ENCODE data around the gene CD40LG. TPM values are rescaled to one million over a fixed set of nuclear protein-coding genes. Genes with fewer than 3 reads are reported as not detected.

The CD40LG gene
- total RNA-seq, result 241 and 243 TPM in 2 replicates

GRCh38 chrX:136647677-136648360, at the start of gene CD40LG:
TSS of gene CD40LG (plus strand) at chrX:136648158. CDS start at chrX:136648249, 91 bp downstream.
- intact Hi-C loops (cut with micrococcal nuclease), result loop anchor here (2.0 kb wide), 2 partner anchors 59 to 71 kb away; no protein-coding TSS in a partner anchor

DNA sequence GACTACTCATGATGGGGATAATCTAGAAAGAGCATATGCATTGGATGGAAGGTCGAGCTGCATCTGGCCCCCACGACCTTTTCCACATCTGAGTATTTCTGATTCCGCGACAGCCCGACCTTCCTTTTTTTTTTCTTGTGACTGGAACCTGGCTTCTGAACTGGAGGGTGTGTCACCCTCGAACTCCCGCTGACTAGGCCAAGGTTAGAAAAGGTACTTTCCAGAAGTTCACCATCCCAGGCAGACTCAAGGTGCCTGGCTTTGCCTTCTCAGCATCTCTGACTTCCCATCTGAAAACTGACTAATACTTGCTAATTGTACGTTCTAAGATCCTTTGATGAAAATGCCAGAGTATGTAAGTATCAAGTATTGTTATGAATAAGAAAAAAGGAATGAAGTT, 49.3 kb upstream of the CD40LG start:
- intact Hi-C loops (cut with micrococcal nuclease), result loop anchor here (1.0 to 10.0 kb wide), 3 partner anchors 10 to 614 kb away; partner anchors contain the start of gene SLC9A6

DNA sequence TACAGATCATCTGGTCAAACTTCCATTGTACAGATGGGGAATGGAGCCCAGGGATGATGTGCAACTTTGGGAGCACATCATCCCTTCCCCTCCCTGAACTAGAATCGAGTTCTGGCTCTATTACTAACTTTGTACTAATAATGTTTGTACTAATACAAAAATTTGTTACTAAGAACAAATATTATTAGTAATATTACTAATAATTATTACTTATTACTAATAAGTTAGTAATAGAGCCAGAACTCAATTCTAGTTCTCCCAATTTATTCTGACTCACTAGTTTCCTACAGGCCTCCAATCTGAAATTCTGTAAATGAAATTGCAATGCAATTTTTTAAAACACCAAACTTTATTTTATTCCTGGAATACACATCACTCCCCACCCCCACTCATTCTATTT, 47.9 kb upstream of the CD40LG start:
- intact Hi-C loops (cut with micrococcal nuclease), result no loop called here

- intact Hi-C loops (cut with micrococcal nuclease), result no loop called here
Measured at GRCh38 chrX:136607236-136607635, 40.7 kb upstream of the CD40LG start.

DNA sequence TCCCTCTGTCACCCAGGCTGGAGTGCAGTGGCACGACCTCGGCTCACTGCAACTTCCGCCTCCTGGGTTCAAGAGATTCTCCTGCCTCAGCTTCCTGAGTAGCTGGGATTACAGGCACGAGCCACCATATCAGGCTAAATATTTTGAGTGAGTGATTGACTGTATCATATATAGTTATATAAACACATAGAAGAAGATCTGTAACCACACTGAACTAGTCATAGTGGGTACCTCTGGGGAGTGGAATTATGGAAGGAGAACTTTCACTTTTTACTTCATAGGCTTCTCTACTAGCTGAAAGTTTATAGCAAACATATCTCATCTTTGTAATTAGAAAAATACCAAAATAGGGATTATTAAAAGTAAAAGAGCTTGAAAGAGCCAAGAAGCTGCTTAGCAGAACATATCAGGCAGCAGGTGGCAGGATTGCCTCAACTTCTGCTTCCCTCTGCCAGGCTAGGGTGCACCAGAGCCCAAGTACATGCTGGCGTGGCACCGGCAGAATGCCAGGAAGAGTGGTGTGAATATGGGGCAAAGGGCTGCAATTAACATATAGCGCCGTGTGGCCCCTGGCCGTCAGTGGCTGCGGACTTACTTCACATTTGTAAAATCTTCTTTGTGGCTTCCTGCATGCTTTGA, 39.5 kb upstream of the CD40LG start:
- intact Hi-C loops (cut with micrococcal nuclease), result loop anchor here (1.0 to 2.0 kb wide), 7 partner anchors 20 to 317 kb away; no protein-coding TSS in a partner anchor

- intact Hi-C loops (cut with micrococcal nuclease), result no loop called here
Measured at GRCh38 chrX:136616987-136617685, 30.8 kb upstream of the CD40LG start.

DNA sequence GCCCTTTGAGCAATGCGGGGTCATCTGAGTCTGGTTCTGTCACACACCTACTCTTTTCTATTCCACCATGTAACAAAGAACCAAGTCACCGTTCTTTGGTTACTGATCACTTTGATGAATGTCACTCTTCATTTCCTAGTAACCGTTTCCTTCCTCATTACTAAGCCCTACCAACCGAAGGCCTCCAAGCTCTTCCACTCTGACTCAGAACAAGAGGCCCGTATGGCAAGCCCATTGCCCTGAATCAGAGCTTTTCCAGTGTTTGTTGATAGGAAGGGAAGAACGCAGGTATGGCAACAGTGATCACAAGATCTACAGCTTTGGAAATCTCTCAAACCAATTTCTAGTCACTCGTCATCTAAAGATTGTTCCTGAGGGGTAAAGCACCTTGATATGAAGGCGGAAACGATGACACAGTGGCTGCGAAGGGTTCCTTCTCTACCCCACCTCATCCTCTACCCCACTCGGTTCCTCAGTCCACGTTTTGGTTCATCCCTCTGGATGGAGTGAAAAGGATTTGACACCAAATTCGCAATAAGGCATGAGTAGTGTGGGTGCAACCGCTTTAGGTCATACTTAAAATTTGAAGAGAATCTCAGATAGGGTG, 28.0 kb upstream of the CD40LG start:
- intact Hi-C loops (cut with micrococcal nuclease), result loop anchor here (1.0 to 2.0 kb wide), 2 partner anchors 15 to 34 kb away; no protein-coding TSS in a partner anchor

GRCh38 chrX:136620780-136621179, 27.2 kb upstream of the CD40LG start:
- intact Hi-C loops (cut with micrococcal nuclease), result loop anchor here (1.0 to 2.0 kb wide), 2 partner anchors 14 to 34 kb away; no protein-coding TSS in a partner anchor

DNA sequence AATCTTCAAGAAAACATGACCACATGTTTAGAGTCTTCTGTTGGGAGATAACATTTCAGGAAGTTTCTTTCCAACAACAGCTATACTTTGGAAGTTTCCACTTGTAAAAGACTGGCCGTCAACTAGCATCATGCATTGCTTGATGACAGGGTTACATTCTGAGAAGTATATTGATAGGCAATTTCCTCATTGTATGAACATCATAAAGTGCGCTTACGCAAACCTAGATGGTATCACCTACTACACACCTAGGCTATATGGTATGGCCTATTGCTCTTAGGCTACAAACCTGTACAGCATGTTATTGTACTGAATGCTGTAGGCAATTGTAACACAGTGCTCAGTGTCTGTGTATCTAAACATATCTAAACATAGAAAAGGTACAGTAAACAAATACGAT, 25.4 kb upstream of the CD40LG start:
- intact Hi-C loops (cut with micrococcal nuclease), result no loop called here

GRCh38 chrX:136623396-136623795, 24.6 kb upstream of the CD40LG start:
- intact Hi-C loops (cut with micrococcal nuclease), result no loop called here

GRCh38 chrX:136625246-136625645, 22.7 kb upstream of the CD40LG start:
- intact Hi-C loops (cut with micrococcal nuclease), result no loop called here

GRCh38 chrX:136626237-136626636, 21.7 kb upstream of the CD40LG start:
- intact Hi-C loops (cut with micrococcal nuclease), result loop anchor here (2.0 kb wide), 1 partner anchor 41 kb away; no protein-coding TSS in a partner anchor

GRCh38 chrX:136626891-136627290, 21.1 kb upstream of the CD40LG start:
- intact Hi-C loops (cut with micrococcal nuclease), result loop anchor here (1.0 to 2.0 kb wide), 4 partner anchors 8 to 42 kb away; no protein-coding TSS in a partner anchor

DNA sequence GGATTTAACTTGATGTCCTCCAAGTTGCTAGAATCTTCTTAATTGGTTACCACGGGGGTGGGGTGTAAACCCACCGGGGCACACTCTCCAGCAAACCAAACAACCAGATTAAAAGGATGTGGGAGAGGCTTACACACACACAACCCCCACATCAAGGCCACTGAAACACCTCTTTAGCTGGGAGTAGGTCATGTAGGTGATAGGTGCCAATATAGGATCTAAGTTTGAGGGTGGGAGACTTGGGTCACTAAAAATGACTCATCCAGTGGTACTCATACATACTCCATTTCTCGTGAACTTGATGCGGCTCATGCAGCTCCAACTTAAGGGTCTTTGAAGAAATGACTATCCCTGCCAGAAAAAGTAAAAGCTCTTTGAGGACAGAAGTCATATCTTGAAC, 20.5 kb upstream of the CD40LG start:
- intact Hi-C loops (cut with micrococcal nuclease), result loop anchor here (1.0 to 2.0 kb wide), 4 partner anchors 8 to 43 kb away; no protein-coding TSS in a partner anchor

- intact Hi-C loops (cut with micrococcal nuclease), result loop anchor here (1.0 kb wide), 1 partner anchor 13 kb away; no protein-coding TSS in a partner anchor
Measured at GRCh38 chrX:136629084-136629750, 18.7 kb upstream of the CD40LG start.

- intact Hi-C loops (cut with micrococcal nuclease), result no loop called here
Measured at GRCh38 chrX:136630881-136631280, 17.1 kb upstream of the CD40LG start.

DNA sequence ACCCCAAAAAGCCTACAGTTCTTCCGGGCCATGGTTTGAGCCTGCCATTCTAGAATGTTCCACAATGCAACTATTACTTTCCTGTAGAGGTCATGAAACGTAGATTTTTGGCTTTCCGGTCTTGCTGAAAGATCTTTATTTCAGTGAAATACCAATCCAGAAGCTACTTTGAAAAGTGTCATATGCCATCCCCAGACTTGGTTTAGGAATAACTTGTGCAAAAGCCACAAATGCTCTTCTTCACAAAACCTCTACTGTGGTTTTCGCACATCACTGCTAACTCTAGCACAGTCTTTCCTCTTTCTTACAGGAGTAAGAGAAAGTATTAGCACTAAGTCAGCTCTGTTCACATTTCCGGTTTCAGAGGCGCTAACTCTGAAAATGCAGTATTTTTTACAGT, 12.7 kb upstream of the CD40LG start:
- intact Hi-C loops (cut with micrococcal nuclease), result loop anchor here (1.0 to 2.0 kb wide), 4 partner anchors 8 to 47 kb away; no protein-coding TSS in a partner anchor

DNA sequence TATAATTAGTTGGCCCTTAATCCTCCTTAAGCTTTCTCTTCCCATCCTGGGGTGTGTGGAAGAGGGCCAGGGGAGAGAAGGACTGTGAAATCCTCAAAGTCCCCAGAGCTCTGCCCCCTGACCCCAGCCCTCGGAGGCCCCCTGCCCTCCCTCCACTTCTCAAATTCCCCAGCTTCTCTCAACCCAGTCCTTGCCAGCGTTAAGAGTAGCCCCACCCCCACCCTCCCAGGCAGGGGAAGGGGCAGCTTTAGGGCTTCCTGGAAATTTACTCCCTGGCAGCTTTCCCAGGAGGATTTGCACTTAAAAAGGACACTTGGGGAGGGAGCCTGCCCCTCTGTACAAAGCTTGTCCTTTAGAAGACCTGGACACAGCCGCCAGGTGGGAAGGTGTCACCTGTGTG, 11.8 kb upstream of the CD40LG start:
- intact Hi-C loops (cut with micrococcal nuclease), result no loop called here

- intact Hi-C loops (cut with micrococcal nuclease), result no loop called here
Measured at GRCh38 chrX:136639506-136640176, 8.3 kb upstream of the CD40LG start.

DNA sequence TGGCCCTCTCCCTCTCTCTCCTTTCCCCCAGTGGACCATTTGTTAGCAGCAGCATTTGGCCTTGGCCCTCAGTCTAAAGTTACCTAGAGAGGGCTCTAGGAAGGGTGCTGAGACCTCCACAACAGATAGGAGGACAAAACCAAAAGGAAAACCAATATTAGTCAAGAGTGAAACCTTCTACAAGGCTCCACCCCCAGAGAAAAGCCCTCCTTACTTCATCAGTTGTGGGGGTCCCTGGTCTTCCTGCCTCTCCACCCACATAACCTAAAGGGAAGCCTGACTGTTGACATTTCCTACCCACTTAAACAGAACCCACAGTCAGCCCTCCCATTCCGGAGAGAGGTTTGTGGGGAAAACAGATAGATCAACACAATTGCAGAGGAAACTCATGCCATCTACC, 4.7 kb upstream of the CD40LG start:
- intact Hi-C loops (cut with micrococcal nuclease), result no loop called here
